HepG2 (cell line): ENCODE results near the gene PTPRCAP. TPM values are rescaled to one million over a fixed set of nuclear protein-coding genes. Genes with fewer than 3 reads are reported as not detected.

Experiments used
- ADNP ChIP-seq: sonication (generic); formaldehyde crosslinking; IDR thresholded peaks from 2 replicates; pipeline ENCODE4 v1.4.0; 2020; ENCODE audit warnings: missing genetic modification reagents
- CSRNP1 ChIP-seq: sonication (generic); formaldehyde crosslinking; IDR thresholded peaks from 2 replicates; pipeline ENCODE4 v1.8.1; 2023; ENCODE audit warnings: mild to moderate bottlenecking, missing genetic modification reagents
- ELF1 ChIP-seq: sonication (generic); formaldehyde crosslinking; IDR thresholded peaks from 2 replicates; pipeline ENCODE4 v1.4.0; 2020; ENCODE audit warnings: missing genetic modification reagents
- FOSL1 ChIP-seq: sonication (generic); formaldehyde crosslinking; IDR thresholded peaks from 2 replicates; pipeline ENCODE4 v1.9.0; 2021; ENCODE audit warnings: missing genetic modification reagents, borderline replicate concordance
- FOXA1 ChIP-seq, 2 experiments: fragments of 450-650 bp in 1 of 2; sonication (generic) in 1 of 2; formaldehyde crosslinking in 1 of 2; IDR thresholded peaks; 2 replicates each; pipeline versions ENCODE4 v1.4.0 to v1.6.1; 2016 to 2020; ENCODE audit warnings: missing genetic modification reagents in 1 of 2
- HOMEZ ChIP-seq: IDR thresholded peaks from 2 replicates; pipeline ENCODE4 v1.6.1; 2016; ENCODE audit warnings: low read depth
- KAT2B ChIP-seq: fragments of 150-350 bp; IDR thresholded peaks from 2 replicates; pipeline ENCODE4 v1.6.1; 2014; ENCODE audit warnings: low read depth, low read length, borderline replicate concordance
- KLF15 ChIP-seq: sonication (generic); formaldehyde crosslinking; IDR thresholded peaks from 2 replicates; pipeline ENCODE4 v1.8.1; 2023; ENCODE audit warnings: borderline replicate concordance, mild to moderate bottlenecking, inconsistent platforms, missing genetic modification reagents, mixed read lengths
- KMT2B ChIP-seq: IDR thresholded peaks from 2 replicates; pipeline ENCODE4 v1.6.1; 2016; ENCODE audit warnings: missing genetic modification reagents, missing compliant biosample characterization
- MED1 ChIP-seq: sonication (generic); formaldehyde crosslinking; IDR thresholded peaks from 2 replicates; pipeline ENCODE4 v1.4.0; 2020; ENCODE audit warnings: missing genetic modification reagents
- NFYB ChIP-seq: sonication (generic); formaldehyde crosslinking; IDR thresholded peaks from 2 replicates; pipeline ENCODE4 v1.4.0; 2020; ENCODE audit warnings: missing genetic modification reagents
- RBFOX2 ChIP-seq: fragments of 200-400 bp; formaldehyde crosslinking; IDR thresholded peaks from 2 replicates; pipeline ENCODE4 v1.6.1; 2017; ENCODE audit warnings: low read depth, mild to moderate bottlenecking, low read length
- REL ChIP-seq: sonication (generic); formaldehyde crosslinking; conservative IDR thresholded peaks from 2 replicates; pipeline ENCODE4 v1.8.0; 2022; ENCODE audit warnings: mild to moderate bottlenecking, missing genetic modification reagents, moderate library complexity
- RFXANK ChIP-seq: IDR thresholded peaks from 2 replicates; pipeline ENCODE4 v1.6.1; 2016
- RFXAP ChIP-seq: sonication (generic); formaldehyde crosslinking; IDR thresholded peaks from 2 replicates; pipeline ENCODE4 v1.4.0; 2020; ENCODE audit warnings: missing genetic modification reagents, borderline replicate concordance
- RORA ChIP-seq: sonication (generic); formaldehyde crosslinking; IDR thresholded peaks from 2 replicates; pipeline ENCODE4 v1.5.0; 2020; ENCODE audit warnings: mild to moderate bottlenecking, missing genetic modification reagents, moderate library complexity
- SETDB1 ChIP-seq: sonication (generic); formaldehyde crosslinking; IDR thresholded peaks from 2 replicates; pipeline ENCODE4 v1.5.1; 2020; ENCODE audit warnings: missing genetic modification reagents, mild to moderate bottlenecking, borderline replicate concordance
- U2AF1 ChIP-seq: fragments of 200-400 bp; formaldehyde crosslinking; optimal IDR thresholded peaks from 2 replicates; pipeline ENCODE3; 2017; ENCODE audit warnings: mild to moderate bottlenecking, low read depth, low read length
- ZFP37 ChIP-seq: sonication (generic); formaldehyde crosslinking; IDR thresholded peaks from 2 replicates; pipeline ENCODE4 v1.4.0; 2020; ENCODE audit warnings: missing genetic modification reagents, borderline replicate concordance
- ZMYM4 ChIP-seq: sonication (generic); formaldehyde crosslinking; IDR thresholded peaks from 2 replicates; pipeline ENCODE4 v1.8.1; 2023; ENCODE audit warnings: mild to moderate bottlenecking, missing genetic modification reagents
- ZNF160 ChIP-seq: sonication (generic); formaldehyde crosslinking; IDR thresholded peaks from 2 replicates; pipeline ENCODE4 v1.8.0; 2022; ENCODE audit warnings: mild to moderate bottlenecking, inconsistent platforms, missing genetic modification reagents
- ZNF276 ChIP-seq: sonication (generic); formaldehyde crosslinking; IDR thresholded peaks from 2 replicates; pipeline ENCODE4 v1.4.0; 2020; ENCODE audit warnings: mild to moderate bottlenecking, low read depth, missing genetic modification reagents
- ZNF282 ChIP-seq: fragments of 450-650 bp; IDR thresholded peaks from 2 replicates; pipeline ENCODE4 v1.6.1; 2018; ENCODE audit not compliant: partially characterized antibody
- ZNF546 ChIP-seq: sonication (generic); formaldehyde crosslinking; conservative IDR thresholded peaks from 2 replicates; pipeline ENCODE4 v1.8.1; 2023; ENCODE audit warnings: mild to moderate bottlenecking, missing genetic modification reagents
- ZNF614 ChIP-seq: IDR thresholded peaks from 2 replicates; pipeline ENCODE4 v1.6.1; 2018; ENCODE audit warnings: missing biosample characterization, missing genetic modification reagents, inconsistent platforms, borderline replicate concordance
- ZNF761 ChIP-seq: sonication (generic); formaldehyde crosslinking; conservative IDR thresholded peaks from 2 replicates; pipeline ENCODE4 v1.4.0; 2020; ENCODE audit warnings: mild to moderate bottlenecking, missing genetic modification reagents
- ZNF777 ChIP-seq: sonication (generic); formaldehyde crosslinking; IDR thresholded peaks from 2 replicates; pipeline ENCODE4 v1.4.0; 2020; ENCODE audit warnings: missing genetic modification reagents
- ZNF879 ChIP-seq: sonication (generic); formaldehyde crosslinking; IDR thresholded peaks from 2 replicates; pipeline ENCODE4 v1.8.1; 2023; ENCODE audit warnings: missing genetic modification reagents
- ZSCAN21 ChIP-seq: sonication (generic); formaldehyde crosslinking; IDR thresholded peaks from 2 replicates; pipeline ENCODE4 v1.8.0; 2022; ENCODE audit warnings: mild to moderate bottlenecking, missing genetic modification reagents, moderate library complexity, borderline replicate concordance
- polyA plus RNA-seq, 8 experiments: library from polyadenylated mRNA; depleted of rRNA in 3 of 8; stranded (reverse) in 7 of 8; unstranded in 1 of 8; fragments of >200 nt; fragmentation: Illumina TruSeq in 4 of 8; extraction: Trizol in 4 of 8; gene quantifications; 2 replicates each; pipeline versions ENCODE4 v1.2.1 to v1.2.3, GENCODE V29; 2011 to 2016; ENCODE audit warnings: low read depth in 4 of 8, missing spikeins in 1 of 8, mixed read lengths in 1 of 8; ENCODE audit not compliant: insufficient read depth in 1 of 8
- total RNA-seq, 5 experiments: library from RNA; depleted of rRNA; stranded (reverse); fragments of >200 nt; fragmentation: Illumina TruSeq; extraction: Trizol; gene quantifications; 2 replicates each; pipeline ENCODE4 v1.2.3, GENCODE V29; 2016; ENCODE audit warnings: low read depth in 1 of 5

PTPRCAP gene
- total and polyA plus RNA-seq, 2 of the 13 experiments (the other 11 are each of a cell fraction or from before 2014, with no cell fraction given): 0.60 to 0.70 TPM

GRCh38 chr11:67409781-67410368 lies 27.6 kb downstream of the PTPRCAP start (continued):
- TF ChIP-seq SETDB1 (CRISPR knock-in tag) (no peak), ELF1 (CRISPR knock-in tag) (no peak), FOXA1 (IDR thresholded peaks at IDR 0.05) (no peak), FOXA1 (CRISPR knock-in tag; IDR thresholded peaks at IDR 0.05) (0 out of 2 replicates have a peak, but pooled peaks have one; percentile 37), RFXAP (CRISPR knock-in tag) (0 out of 2 replicates have a peak, but pooled peaks have one; percentile 27), ZNF160 (CRISPR knock-in tag) (no peak), ZSCAN21 (CRISPR knock-in tag) (no peak), RORA (CRISPR knock-in tag) (no peak), ZNF282 (no peak), REL (no peak), ADNP (CRISPR knock-in tag) (no peak), ZNF777 (CRISPR knock-in tag) (no peak), RBFOX2 (no peak), KAT2B (no peak), ZMYM4 (CRISPR knock-in tag) (no peak), ZFP37 (CRISPR knock-in tag) (no peak), U2AF1 (no peak), ZNF546 (CRISPR knock-in tag) (no peak), KLF15 (no peak), ZNF276 (no peak), HOMEZ (CRISPR knock-in tag) (no peak), KMT2B (CRISPR knock-in tag) (no peak), MED1 (CRISPR knock-in tag) (no peak), FOSL1 (CRISPR knock-in tag) (no peak), RFXANK (CRISPR knock-in tag) (no peak), NFYB (CRISPR knock-in tag) (peak; percentile 67), ZNF761 (CRISPR knock-in tag) (no peak), CSRNP1 (no peak), ZNF879 (no peak), ZNF614 (CRISPR knock-in tag) (0 out of 2 replicates have a peak, but pooled peaks have one; percentile 15)
